ENCODE data around the gene SPTBN1.

The SPTBN1 gene

GRCh38 chr2:54570321-54570855 is 114.3 kb downstream of the SPTBN1 start:
- Histone ChIP-seq H2BK120ac (ENCODE audit: low read depth, low read length) (no peak overlapping the region), H2BK5ac (ENCODE audit: low read length) (no peak overlapping the region), H3K79me1 (ENCODE audit: low read depth, low read length) (peaks cover 5% of the 10 kb centered on the region), H3K36me3 (replicated peaks in 1 of 2; ENCODE audit: control insufficient read depth in 2 of 2, insufficient read depth in 2 of 2, low read length in 2 of 2) (peaks cover 0 to 8% of the 10 kb centered on the region in 2 donors), H3K14ac (ENCODE audit: low read length) (no peak overlapping the region), H2BK12ac (ENCODE audit: low read length) (no peak overlapping the region), H3K4me3 (ENCODE audit: low read length in 2 of 2) (no peak overlapping the region), H4K91ac (ENCODE audit: low read depth, low read length, poor library complexity) (no peak overlapping the region), H3K18ac (ENCODE audit: low read length) (no peak overlapping the region), H3K4me2 (ENCODE audit: insufficient read depth, low read length, poor library complexity, severe bottlenecking) (no peak overlapping the region), H3K4ac (ENCODE audit: low read length) (no peak overlapping the region), H3K4me1 (ENCODE audit: control insufficient read depth in 2 of 2, insufficient read depth in 1 of 2, low read depth in 1 of 2, low read length in 2 of 2) (peaks cover 5 to 22% of the 10 kb centered on the region in 2 donors), H2AFZ (ENCODE audit: low read length) (no peak overlapping the region), H4K8ac (ENCODE audit: low read depth, low read length) (no peak overlapping the region), H3K27ac (replicated peaks; ENCODE audit: low read length) (no peak overlapping the region), H2AK5ac (ENCODE audit: low read depth, low read length) (no peak overlapping the region), H3K23ac (ENCODE audit: low read depth, low read length, poor library complexity) (no peak overlapping the region), H3K27me3 (ENCODE audit: control insufficient read depth in 3 of 3, insufficient read depth in 3 of 3, low read depth in 1 of 3, low read length in 3 of 3) (no peaks in the 10 kb centered on the region), H2BK15ac (ENCODE audit: low read length) (no peak overlapping the region), H3K9me3 (replicated peaks in 1 of 2; ENCODE audit: control insufficient read depth in 2 of 2, insufficient read depth in 1 of 2, low read depth in 1 of 2, low read length in 2 of 2) (peaks cover 0 to 10% of the 10 kb centered on the region in 2 donors), H3K9ac (ENCODE audit: low read depth, low read length, poor library complexity) (no peak overlapping the region)
- DNase-seq (ENCODE audit: low spot score) = no peak
- no CpG with 5 or more reads among the region's 5 CpGs for WGBS, 2 donors (ENCODE audit: extremely low coverage in 2 of 2, insufficient read length in 2 of 2, insufficient replicate concordance in 1 of 2)

DNA sequence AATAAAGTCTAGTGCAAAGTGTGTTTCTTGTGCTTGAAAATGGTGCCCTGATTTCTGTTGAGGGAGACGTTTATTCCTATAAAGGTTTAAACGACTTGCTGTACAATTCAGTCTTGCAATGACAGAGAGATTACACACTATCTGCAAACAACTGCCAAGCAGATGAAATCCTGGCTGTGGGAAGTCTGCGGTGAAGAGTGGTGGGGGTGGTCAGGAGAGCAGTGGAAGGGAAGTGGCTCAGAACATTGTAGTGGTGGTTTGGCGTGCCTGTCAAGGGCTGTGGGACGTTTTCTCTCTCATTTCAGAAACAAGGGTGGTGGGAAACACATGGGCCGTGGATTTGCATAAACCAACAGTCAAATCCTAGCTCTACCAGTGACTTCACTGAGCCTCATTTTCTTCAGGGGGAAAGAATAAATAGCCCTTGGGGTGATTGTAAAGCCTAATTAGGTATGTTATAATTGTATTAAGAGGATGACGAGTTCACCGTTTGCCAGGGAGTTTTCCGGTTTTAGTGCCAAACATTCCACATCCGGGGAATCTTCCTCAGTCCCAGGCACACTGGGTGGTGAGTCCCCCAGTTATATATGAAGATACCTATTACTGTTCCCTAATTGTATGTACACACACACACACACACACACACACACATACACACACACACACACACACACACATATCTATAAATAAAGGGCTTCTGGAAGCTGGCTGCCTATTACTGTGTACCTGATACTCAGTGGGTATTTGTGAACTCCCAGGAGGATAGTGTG is 115.0 kb downstream of the SPTBN1 start:
- peaks cover 0 to 10% of the 10 kb centered on the region in 2 donors for H3K9me3 ChIP-seq (replicated peaks in 1 of 2; ENCODE audit: control insufficient read depth in 2 of 2, insufficient read depth in 1 of 2, low read depth in 1 of 2, low read length in 2 of 2)
- no CpG with 5 or more reads among the region's 10 CpGs for WGBS, 2 donors (ENCODE audit: extremely low coverage in 2 of 2, insufficient read length in 2 of 2, insufficient replicate concordance in 1 of 2)
- no peaks in the 10 kb centered on the region for H3K27me3 ChIP-seq (ENCODE audit: control insufficient read depth in 3 of 3, insufficient read depth in 3 of 3, low read depth in 1 of 3, low read length in 3 of 3)
- peaks cover 5% of the 10 kb centered on the region for H3K79me1 ChIP-seq (ENCODE audit: low read depth, low read length)
- no peak overlapping the region for H4K8ac ChIP-seq (ENCODE audit: low read depth, low read length)
- H3K18ac ChIP-seq (ENCODE audit: low read length) = no peak overlapping the region
- H2AFZ ChIP-seq (ENCODE audit: low read length) = no peak overlapping the region
- no peak overlapping the region for H3K4me3 ChIP-seq (ENCODE audit: low read length in 2 of 2)
- no peak overlapping the region for H2BK5ac ChIP-seq (ENCODE audit: low read length)
- H3K23ac ChIP-seq (ENCODE audit: low read depth, low read length, poor library complexity) = no peak overlapping the region
- H2BK120ac ChIP-seq (ENCODE audit: low read depth, low read length) = no peak overlapping the region
- H4K91ac ChIP-seq (ENCODE audit: low read depth, low read length, poor library complexity) = no peak overlapping the region
- H2BK15ac ChIP-seq (ENCODE audit: low read length) = no peak overlapping the region
- no peak overlapping the region for H2AK5ac ChIP-seq (ENCODE audit: low read depth, low read length)
- DNase-seq (ENCODE audit: low spot score) = no peak
- H2BK12ac ChIP-seq (ENCODE audit: low read length) = no peak overlapping the region
- H3K4me2 ChIP-seq (ENCODE audit: insufficient read depth, low read length, poor library complexity, severe bottlenecking) = no peak overlapping the region
- no peak overlapping the region for H3K4ac ChIP-seq (ENCODE audit: low read length)
- H3K9ac ChIP-seq (ENCODE audit: low read depth, low read length, poor library complexity) = no peak overlapping the region
- no peak overlapping the region for H3K27ac ChIP-seq (replicated peaks; ENCODE audit: low read length)
- no peak overlapping the region for H3K14ac ChIP-seq (ENCODE audit: low read length)
- peaks cover 0 to 8% of the 10 kb centered on the region in 2 donors for H3K36me3 ChIP-seq (replicated peaks in 1 of 2; ENCODE audit: control insufficient read depth in 2 of 2, insufficient read depth in 2 of 2, low read length in 2 of 2)
- peaks cover 5 to 23% of the 10 kb centered on the region in 2 donors for H3K4me1 ChIP-seq (ENCODE audit: control insufficient read depth in 2 of 2, insufficient read depth in 1 of 2, low read depth in 1 of 2, low read length in 2 of 2)

GRCh38 chr2:54572262-54572635 is 116.1 kb downstream of the SPTBN1 start:
- DNase-seq (ENCODE audit: low spot score) = no peak
- no peak overlapping the region for H2BK5ac ChIP-seq (ENCODE audit: low read length)
- no peak overlapping the region for H3K18ac ChIP-seq (ENCODE audit: low read length)
- no peak overlapping the region for H3K27ac ChIP-seq (replicated peaks; ENCODE audit: low read length)
- no peak overlapping the region for H2BK12ac ChIP-seq (ENCODE audit: low read length)
- H3K4me2 ChIP-seq (ENCODE audit: insufficient read depth, low read length, poor library complexity, severe bottlenecking) = no peak overlapping the region
- H3K4ac ChIP-seq (ENCODE audit: low read length) = no peak overlapping the region
- H3K9me3 ChIP-seq (replicated peaks in 1 of 2; ENCODE audit: control insufficient read depth in 2 of 2, insufficient read depth in 1 of 2, low read depth in 1 of 2, low read length in 2 of 2) = peaks cover 0 to 10% of the 10 kb centered on the region in 2 donors
- H2BK120ac ChIP-seq (ENCODE audit: low read depth, low read length) = no peak overlapping the region
- no peak overlapping the region for H3K9ac ChIP-seq (ENCODE audit: low read depth, low read length, poor library complexity)
- H3K36me3 ChIP-seq (replicated peaks in 1 of 2; ENCODE audit: control insufficient read depth in 2 of 2, insufficient read depth in 2 of 2, low read length in 2 of 2) = peaks cover 0 to 4% of the 10 kb centered on the region in 2 donors
- H4K91ac ChIP-seq (ENCODE audit: low read depth, low read length, poor library complexity) = no peak overlapping the region
- H2AK5ac ChIP-seq (ENCODE audit: low read depth, low read length) = no peak overlapping the region
- no peak overlapping the region for H3K14ac ChIP-seq (ENCODE audit: low read length)
- H2AFZ ChIP-seq (ENCODE audit: low read length) = no peak overlapping the region
- H2BK15ac ChIP-seq (ENCODE audit: low read length) = no peak overlapping the region
- H3K79me1 ChIP-seq (ENCODE audit: low read depth, low read length) = peaks cover 5% of the 10 kb centered on the region
- no peak overlapping the region for H3K4me3 ChIP-seq (ENCODE audit: low read length in 2 of 2)
- H4K8ac ChIP-seq (ENCODE audit: low read depth, low read length) = no peak overlapping the region
- no CpG with 5 or more reads among the region's 4 CpGs for WGBS, 2 donors (ENCODE audit: extremely low coverage in 2 of 2, insufficient read length in 2 of 2, insufficient replicate concordance in 1 of 2)
- peaks cover 5 to 23% of the 10 kb centered on the region in 2 donors for H3K4me1 ChIP-seq (ENCODE audit: control insufficient read depth in 2 of 2, insufficient read depth in 1 of 2, low read depth in 1 of 2, low read length in 2 of 2)
- H3K27me3 ChIP-seq (ENCODE audit: control insufficient read depth in 3 of 3, insufficient read depth in 3 of 3, low read depth in 1 of 3, low read length in 3 of 3) = no peaks in the 10 kb centered on the region
- no peak overlapping the region for H3K23ac ChIP-seq (ENCODE audit: low read depth, low read length, poor library complexity)

DNA sequence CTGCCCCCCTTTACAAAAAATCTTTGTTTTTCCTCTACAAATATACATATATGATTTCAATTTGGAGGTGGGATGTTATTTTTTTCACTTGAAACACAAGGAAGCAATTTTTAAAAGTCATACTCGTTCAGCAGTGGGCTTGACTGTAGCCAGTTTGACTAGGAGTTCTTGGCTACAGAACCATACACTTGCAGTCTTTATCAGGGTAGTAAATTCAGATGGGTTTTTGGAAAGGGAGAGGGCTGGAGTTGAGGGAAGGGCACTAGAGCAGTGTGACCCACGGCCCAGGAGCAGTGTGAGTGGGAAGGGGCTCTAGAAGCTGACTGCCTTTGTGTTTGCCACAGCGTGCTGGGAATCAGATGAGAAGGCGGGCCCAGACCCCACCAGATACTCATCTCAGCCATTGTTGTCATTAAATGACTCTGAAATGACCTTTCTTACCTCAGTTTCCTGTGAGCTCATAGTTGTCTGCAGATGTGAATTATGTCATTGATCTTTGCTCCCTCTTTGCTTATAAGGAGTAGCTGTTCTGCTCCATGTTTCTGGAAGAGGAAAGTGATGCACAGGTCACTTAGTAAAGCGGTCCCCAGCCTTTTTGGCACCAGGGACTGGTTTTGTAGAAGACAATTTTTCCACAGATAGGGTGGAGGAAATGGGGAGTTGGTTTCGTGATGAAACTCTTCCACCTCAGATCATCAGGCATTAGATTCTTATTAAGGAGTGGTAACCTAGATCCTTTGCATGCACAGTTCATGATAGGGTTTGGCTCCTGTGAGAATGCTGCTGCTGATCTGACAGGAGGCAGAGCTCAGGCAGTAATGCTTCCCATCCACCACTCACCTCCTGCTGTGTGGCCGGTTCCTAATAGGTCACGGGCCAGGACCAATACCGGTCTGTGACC is 116.8 kb downstream of the SPTBN1 start:
- Histone ChIP-seq H3K9ac (ENCODE audit: low read depth, low read length, poor library complexity) (no peak overlapping the region), H3K4me1 (ENCODE audit: control insufficient read depth in 2 of 2, insufficient read depth in 1 of 2, low read depth in 1 of 2, low read length in 2 of 2) (peaks cover 9 to 23% of the 10 kb centered on the region in 2 donors), H2AFZ (ENCODE audit: low read length) (no peak overlapping the region), H4K8ac (ENCODE audit: low read depth, low read length) (no peak overlapping the region), H3K4ac (ENCODE audit: low read length) (no peak overlapping the region), H3K4me2 (ENCODE audit: insufficient read depth, low read length, poor library complexity, severe bottlenecking) (no peak overlapping the region), H3K27ac (replicated peaks; ENCODE audit: low read length) (no peak overlapping the region), H4K91ac (ENCODE audit: low read depth, low read length, poor library complexity) (no peak overlapping the region), H2BK120ac (ENCODE audit: low read depth, low read length) (no peak overlapping the region), H2BK5ac (ENCODE audit: low read length) (no peak overlapping the region), H3K36me3 (replicated peaks in 1 of 2; ENCODE audit: control insufficient read depth in 2 of 2, insufficient read depth in 2 of 2, low read length in 2 of 2) (peaks cover 0 to 4% of the 10 kb centered on the region in 2 donors), H3K14ac (ENCODE audit: low read length) (no peak overlapping the region), H3K27me3 (ENCODE audit: control insufficient read depth in 3 of 3, insufficient read depth in 3 of 3, low read depth in 1 of 3, low read length in 3 of 3) (no peaks in the 10 kb centered on the region), H2BK15ac (ENCODE audit: low read length) (no peak overlapping the region), H2AK5ac (ENCODE audit: low read depth, low read length) (no peak overlapping the region), H3K4me3 (ENCODE audit: low read length in 2 of 2) (no peak overlapping the region), H2BK12ac (ENCODE audit: low read length) (no peak overlapping the region), H3K9me3 (replicated peaks in 1 of 2; ENCODE audit: control insufficient read depth in 2 of 2, insufficient read depth in 1 of 2, low read depth in 1 of 2, low read length in 2 of 2) (peaks cover 0 to 10% of the 10 kb centered on the region in 2 donors), H3K18ac (ENCODE audit: low read length) (peak overlapping the region; percentile 12), H3K79me1 (ENCODE audit: low read depth, low read length) (peaks cover 5% of the 10 kb centered on the region), H3K23ac (ENCODE audit: low read depth, low read length, poor library complexity) (no peak overlapping the region)
- no CpG with 5 or more reads among the region's 9 CpGs for WGBS, 2 donors (ENCODE audit: extremely low coverage in 2 of 2, insufficient read length in 2 of 2, insufficient replicate concordance in 1 of 2)
- no peak for DNase-seq (ENCODE audit: low spot score)
